ENCODE measurements around the gene SHLD1.

SHLD1 gene

GRCh38 chr20:5820738-5821137 lies 70.5 kb downstream of the SHLD1 start:
- no peak for DNase-seq (ENCODE audit: low read depth in 3 of 3)

- DNase-seq (ENCODE audit: low read depth in 3 of 3), result no peak
These were observed 71.5 kb downstream of the SHLD1 start for GRCh38 chr20:5821627-5822215.

GRCh38 chr20:5822569-5822968 lies 72.4 kb downstream of the SHLD1 start:
- DNase-seq (ENCODE audit: low read depth in 3 of 3), result no peak

- no peak for DNase-seq (ENCODE audit: low read depth in 3 of 3)
These were observed 75.0 kb downstream of the SHLD1 start for GRCh38 chr20:5825130-5825719.

GRCh38 chr20:5827098-5827853 lies 77.1 kb downstream of the SHLD1 start:
- no peak for DNase-seq (ENCODE audit: low read depth in 3 of 3)

- DNase-seq (ENCODE audit: low read depth in 3 of 3), result no peak
These were observed 77.7 kb downstream of the SHLD1 start for GRCh38 chr20:5827861-5828260.

GRCh38 chr20:5829241-5829809 lies 79.1 kb downstream of the SHLD1 start:
- DNase-seq (ENCODE audit: low read depth in 3 of 3), result no peak

- no peak for DNase-seq (ENCODE audit: low read depth in 3 of 3)
These were observed 81.5 kb downstream of the SHLD1 start for GRCh38 chr20:5831539-5832237.

GRCh38 chr20:5833309-5833941 lies 83.2 kb downstream of the SHLD1 start:
- DNase-seq (ENCODE audit: low read depth in 3 of 3), result no peak

GRCh38 chr20:5834436-5835005 lies 84.3 kb downstream of the SHLD1 start:
- DNase-seq (ENCODE audit: low read depth in 3 of 3), result no peak

- no peak for DNase-seq (ENCODE audit: low read depth in 3 of 3)
These were observed 85.2 kb downstream of the SHLD1 start for GRCh38 chr20:5835321-5835821.

GRCh38 chr20:5835871-5836270 lies 85.7 kb downstream of the SHLD1 start:
- DNase-seq (ENCODE audit: low read depth in 3 of 3), result no peak

GRCh38 chr20:5836569-5836968 lies 86.4 kb downstream of the SHLD1 start:
- DNase-seq (ENCODE audit: low read depth in 3 of 3), result no peak

- no peak for DNase-seq (ENCODE audit: low read depth in 3 of 3)
These were observed 90.3 kb downstream of the SHLD1 start for GRCh38 chr20:5840411-5841002.

- DNase-seq (ENCODE audit: low read depth in 3 of 3), result no peak
These were observed 91.3 kb downstream of the SHLD1 start for GRCh38 chr20:5841522-5841921.

GRCh38 chr20:5842465-5842864 lies 92.3 kb downstream of the SHLD1 start:
- no peak for DNase-seq (ENCODE audit: low read depth in 3 of 3)

- no peak for DNase-seq (ENCODE audit: low read depth in 3 of 3)
These were observed 92.9 kb downstream of the SHLD1 start for GRCh38 chr20:5843054-5843592.

GRCh38 chr20:5844063-5844681 lies 94.0 kb downstream of the SHLD1 start:
- DNase-seq (ENCODE audit: low read depth in 3 of 3), result peak; percentile 23 to 65 (median 46)

- DNase-seq (ENCODE audit: low read depth in 3 of 3), result no peak
These were observed 95.7 kb downstream of the SHLD1 start for GRCh38 chr20:5845681-5846615.

Measured in stimulated activated CD4-positive, alpha-beta T cell treated with anti-CD3 and anti-CD28 coated beads, TNF-alpha, amount 100 ng/mL, for 24 hours (primary cell).